ENCODE results near the gene GRK5.

Gene GRK5

GRCh38 chr10:119375574-119376272 is 168.4 kb downstream of the GRK5 start:
- H3K27ac Mint-ChIP-seq: no peak overlapping the region
- no peak for ATAC-seq
- H3K9me3 Mint-ChIP-seq: no peaks in the 10 kb centered on the region
- no peaks in the 10 kb centered on the region for H3K27me3 Mint-ChIP-seq
- H3K4me1 Mint-ChIP-seq: peaks cover 21% of the 10 kb centered on the region
- no peak for DNase-seq
- H3K4me3 Mint-ChIP-seq: no peak overlapping the region

- no peak for DNase-seq
- Mint-ChIP-seq H3K27me3 (no peaks in the 10 kb centered on the region), H3K4me3 (no peak overlapping the region), H3K27ac (peak overlapping the region in 1 of 2 donors; percentile 57), H3K9me3 (no peaks in the 10 kb centered on the region), H3K4me1 (peaks cover 13% of the 10 kb centered on the region)
- ATAC-seq: no peak
These were observed 170.1 kb downstream of the GRK5 start for GRCh38 chr10:119377451-119377957.

- DNase-seq: no peak
- Mint-ChIP-seq H3K9me3 (no peaks in the 10 kb centered on the region), H3K27ac (no peak overlapping the region), H3K27me3 (no peaks in the 10 kb centered on the region), H3K4me3 (no peak overlapping the region), H3K4me1 (peaks cover 8% of the 10 kb centered on the region)
- no peak for ATAC-seq
These were observed 170.8 kb downstream of the GRK5 start for GRCh38 chr10:119377958-119378736.

- Mint-ChIP-seq H3K4me3 (no peak overlapping the region), H3K4me1 (peaks cover 8% of the 10 kb centered on the region), H3K9me3 (no peaks in the 10 kb centered on the region), H3K27ac (no peak overlapping the region), H3K27me3 (no peaks in the 10 kb centered on the region)
- no peak for ATAC-seq
- DNase-seq: no peak
These were observed 171.3 kb downstream of the GRK5 start for GRCh38 chr10:119378737-119379067.

- no peaks in the 10 kb centered on the region for H3K9me3 Mint-ChIP-seq
- no peaks in the 10 kb centered on the region for H3K27me3 Mint-ChIP-seq
- ATAC-seq (no peak), DNase-seq (no peak)
- H3K4me1 Mint-ChIP-seq: peaks cover 13% of the 10 kb centered on the region
- no peak overlapping the region for H3K27ac Mint-ChIP-seq
- H3K4me3 Mint-ChIP-seq: no peak overlapping the region
These were observed 172.2 kb downstream of the GRK5 start for GRCh38 chr10:119379466-119380071.

- Mint-ChIP-seq H3K4me1 (peaks cover 13% of the 10 kb centered on the region), H3K4me3 (no peak overlapping the region), H3K27me3 (no peaks in the 10 kb centered on the region), H3K9me3 (no peaks in the 10 kb centered on the region), H3K27ac (no peak overlapping the region)
- DNase-seq: no peak
- no peak for ATAC-seq
These were observed 175.9 kb downstream of the GRK5 start for GRCh38 chr10:119383174-119383856.

- DNase-seq (no peak), ATAC-seq (no peak)
- Mint-ChIP-seq H3K27me3 (no peaks in the 10 kb centered on the region), H3K9me3 (no peaks in the 10 kb centered on the region), H3K4me3 (no peak overlapping the region), H3K27ac (peak overlapping the region in 1 of 2 donors; percentile 49), H3K4me1 (peaks cover 13% of the 10 kb centered on the region)
These were observed 176.8 kb downstream of the GRK5 start for GRCh38 chr10:119384127-119384526.

- Mint-ChIP-seq H3K4me3 (no peak overlapping the region), H3K27me3 (no peaks in the 10 kb centered on the region), H3K27ac (peak overlapping the region in 1 of 2 donors; percentile 77), H3K9me3 (no peaks in the 10 kb centered on the region), H3K4me1 (peaks cover 15% of the 10 kb centered on the region)
- ATAC-seq: no peak
- no peak for DNase-seq
These were observed 179.3 kb downstream of the GRK5 start for GRCh38 chr10:119386666-119387065.

GRCh38 chr10:119388849-119389345 is 181.5 kb downstream of the GRK5 start:
- Mint-ChIP-seq H3K27ac (no peak overlapping the region), H3K4me1 (peaks cover 20% of the 10 kb centered on the region), H3K9me3 (peaks cover 0 to 4% of the 10 kb centered on the region in 2 donors), H3K4me3 (no peak overlapping the region), H3K27me3 (no peaks in the 10 kb centered on the region)
- ATAC-seq (no peak), DNase-seq (no peak)

GRCh38 chr10:119391440-119392251 is 184.3 kb downstream of the GRK5 start:
- Mint-ChIP-seq H3K4me3 (no peak overlapping the region), H3K27me3 (no peaks in the 10 kb centered on the region), H3K27ac (peak overlapping the region in 1 of 2 donors; percentile 50), H3K9me3 (peaks cover 0 to 7% of the 10 kb centered on the region in 2 donors), H3K4me1 (peaks cover 26% of the 10 kb centered on the region)
- DNase-seq (no peak), ATAC-seq (peak; percentile 51)

GRCh38 chr10:119393019-119393418 is 185.6 kb downstream of the GRK5 start:
- peaks cover 0 to 7% of the 10 kb centered on the region in 2 donors for H3K9me3 Mint-ChIP-seq
- DNase-seq (no peak), ATAC-seq (peak; percentile 11)
- H3K4me1 Mint-ChIP-seq: peaks cover 26% of the 10 kb centered on the region
- H3K27me3 Mint-ChIP-seq: no peaks in the 10 kb centered on the region
- H3K27ac Mint-ChIP-seq: no peak overlapping the region
- no peak overlapping the region for H3K4me3 Mint-ChIP-seq

GRCh38 chr10:119393421-119393820 is 186.1 kb downstream of the GRK5 start:
- DNase-seq (no peak), ATAC-seq (peak; percentile 6)
- peaks cover 26% of the 10 kb centered on the region for H3K4me1 Mint-ChIP-seq
- H3K9me3 Mint-ChIP-seq: peaks cover 0 to 7% of the 10 kb centered on the region in 2 donors
- H3K27ac Mint-ChIP-seq: peak overlapping the region in 1 of 2 donors; percentile 83
- no peaks in the 10 kb centered on the region for H3K27me3 Mint-ChIP-seq
- H3K4me3 Mint-ChIP-seq: no peak overlapping the region

GRCh38 chr10:119393845-119394244 is 186.5 kb downstream of the GRK5 start:
- Mint-ChIP-seq H3K9me3 (peaks cover 0 to 7% of the 10 kb centered on the region in 2 donors), H3K27ac (peak overlapping the region in 1 of 2 donors; percentile 83), H3K4me3 (no peak overlapping the region), H3K27me3 (no peaks in the 10 kb centered on the region), H3K4me1 (peaks cover 26% of the 10 kb centered on the region)
- DNase-seq (no peak), ATAC-seq (peak; percentile 36)

GRCh38 chr10:119394657-119395279 is 187.4 kb downstream of the GRK5 start:
- ATAC-seq: no peak
- no peak overlapping the region for H3K4me3 Mint-ChIP-seq

More at GRCh38 chr10:119394657-119395279, 187.4 kb downstream of the GRK5 start:
- Mint-ChIP-seq H3K27me3 (no peaks in the 10 kb centered on the region), H3K27ac (peak overlapping the region; percentile 35 to 50), H3K4me1 (peaks cover 26% of the 10 kb centered on the region), H3K9me3 (peaks cover 0 to 7% of the 10 kb centered on the region in 2 donors)
- no peak for DNase-seq
